BE2C (cell line): ENCODE data around the gene GCC1.

Source experiments
- DNase-seq: peaks from one replicate; pipeline ENCODE4 v3.0.0-alpha.2; 2020
- H3K27me3 ChIP-seq: fragments of 250-450 bp; sonication (Bioruptor Pico); 2 replicates; pipeline ENCODE4 v1.5.1; 2020; ENCODE audit warnings: mild to moderate bottlenecking
- H3K36me3 ChIP-seq: fragments of 250-450 bp; sonication (Bioruptor Pico); 2 replicates; pipeline ENCODE4 v1.5.1; 2020; ENCODE audit warnings: mild to moderate bottlenecking
- H3K4me1 ChIP-seq: fragments of 250-450 bp; sonication (Bioruptor Pico); 2 replicates; pipeline ENCODE4 v1.5.1; 2020
- H3K4me3 ChIP-seq: 2 replicates; pipeline ENCODE4 v1.5.1; 2011; ENCODE audit warnings: low read depth, low read length
- H3K9me3 ChIP-seq: fragments of 250-450 bp; sonication (Bioruptor Pico); 2 replicates; pipeline ENCODE4 v1.5.1; 2020
- TF ChIP-seq, protein P1 (sequence below): IDR thresholded peaks from 2 replicates; pipeline ENCODE4 v1.5.1; 2012; ENCODE audit warnings: mild to moderate bottlenecking, low read depth, low read length

The GCC1 gene

DNA sequence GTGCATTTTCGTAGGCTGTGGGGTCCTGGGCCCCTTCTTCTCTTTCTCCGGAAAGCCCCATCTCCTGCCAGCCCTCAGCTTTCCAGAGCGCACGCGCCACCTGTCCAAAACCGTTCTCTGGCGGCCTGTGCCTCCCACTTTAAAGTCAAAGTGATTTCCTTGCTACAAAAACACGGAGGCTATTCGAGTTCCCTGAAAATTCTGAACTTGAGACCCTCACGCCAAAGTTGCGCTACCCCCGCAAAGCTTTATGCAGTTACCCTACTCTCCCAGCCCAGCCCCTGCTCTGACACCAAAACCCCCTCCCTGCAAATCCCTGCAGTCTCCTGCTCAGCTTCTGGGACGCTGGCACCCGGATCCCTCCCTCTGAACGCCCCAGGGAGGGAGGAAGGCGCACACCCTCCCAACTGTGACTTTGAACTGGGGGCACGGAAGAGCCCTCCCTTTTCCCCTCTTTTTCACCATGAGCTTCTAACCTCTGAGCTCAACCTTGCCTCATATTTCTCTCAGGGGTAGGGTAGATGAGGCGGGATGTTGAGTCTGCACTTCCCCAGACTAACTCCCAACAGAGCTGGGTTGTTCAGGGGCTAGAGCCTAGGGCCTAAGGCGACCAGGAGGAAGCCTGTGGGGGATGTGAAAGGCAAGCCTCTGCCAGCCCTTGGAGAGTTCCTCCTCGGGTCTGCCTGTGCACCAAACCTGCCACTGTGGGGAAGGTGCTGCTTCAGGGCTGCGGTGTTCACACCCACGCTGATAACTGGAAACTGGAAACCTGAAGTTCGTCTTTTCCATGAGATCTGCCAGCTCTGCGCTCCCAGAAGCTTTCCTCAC is 35.2 kb upstream of the GCC1 start:
- Histone ChIP-seq H3K27me3 (peaks cover 76% of the 10 kb centered on the region), H3K9me3 (no peaks in the 10 kb centered on the region), H3K36me3 (no peaks in the 10 kb centered on the region), H3K4me1 (no peaks in the 10 kb centered on the region), H3K4me3 (no peak overlapping the region)
- DNase-seq: no peak
- TF ChIP-seq, protein P1, sequence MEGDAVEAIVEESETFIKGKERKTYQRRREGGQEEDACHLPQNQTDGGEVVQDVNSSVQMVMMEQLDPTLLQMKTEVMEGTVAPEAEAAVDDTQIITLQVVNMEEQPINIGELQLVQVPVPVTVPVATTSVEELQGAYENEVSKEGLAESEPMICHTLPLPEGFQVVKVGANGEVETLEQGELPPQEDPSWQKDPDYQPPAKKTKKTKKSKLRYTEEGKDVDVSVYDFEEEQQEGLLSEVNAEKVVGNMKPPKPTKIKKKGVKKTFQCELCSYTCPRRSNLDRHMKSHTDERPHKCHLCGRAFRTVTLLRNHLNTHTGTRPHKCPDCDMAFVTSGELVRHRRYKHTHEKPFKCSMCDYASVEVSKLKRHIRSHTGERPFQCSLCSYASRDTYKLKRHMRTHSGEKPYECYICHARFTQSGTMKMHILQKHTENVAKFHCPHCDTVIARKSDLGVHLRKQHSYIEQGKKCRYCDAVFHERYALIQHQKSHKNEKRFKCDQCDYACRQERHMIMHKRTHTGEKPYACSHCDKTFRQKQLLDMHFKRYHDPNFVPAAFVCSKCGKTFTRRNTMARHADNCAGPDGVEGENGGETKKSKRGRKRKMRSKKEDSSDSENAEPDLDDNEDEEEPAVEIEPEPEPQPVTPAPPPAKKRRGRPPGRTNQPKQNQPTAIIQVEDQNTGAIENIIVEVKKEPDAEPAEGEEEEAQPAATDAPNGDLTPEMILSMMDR: no peak

- TF ChIP-seq, protein P1: no peak
- Histone ChIP-seq H3K4me3 (no peak overlapping the region), H3K9me3 (no peaks in the 10 kb centered on the region), H3K4me1 (no peaks in the 10 kb centered on the region), H3K36me3 (no peaks in the 10 kb centered on the region), H3K27me3 (peaks cover 80% of the 10 kb centered on the region)
- DNase-seq: no peak
These were observed 34.4 kb upstream of the GCC1 start for GRCh38 chr7:127619681-127620405.

- Histone ChIP-seq H3K27me3 (peaks cover 76% of the 10 kb centered on the region), H3K9me3 (no peaks in the 10 kb centered on the region), H3K4me1 (no peaks in the 10 kb centered on the region), H3K36me3 (no peaks in the 10 kb centered on the region), H3K4me3 (no peak overlapping the region)
- TF ChIP-seq, protein P1: no peak
- DNase-seq: no peak
These were observed 33.4 kb upstream of the GCC1 start for GRCh38 chr7:127618775-127619174.

- H3K27me3 ChIP-seq: peaks cover 69% of the 10 kb centered on the region
- H3K4me1 ChIP-seq: no peaks in the 10 kb centered on the region
These were observed 32.6 kb upstream of the GCC1 start, which contains the start of gene PAX4 for GRCh38 chr7:127618042-127618441. Gene PAX4 (minus strand): TSS chr7:127618142. CDS start chr7:127615928, 2,214 bp downstream.

DNA sequence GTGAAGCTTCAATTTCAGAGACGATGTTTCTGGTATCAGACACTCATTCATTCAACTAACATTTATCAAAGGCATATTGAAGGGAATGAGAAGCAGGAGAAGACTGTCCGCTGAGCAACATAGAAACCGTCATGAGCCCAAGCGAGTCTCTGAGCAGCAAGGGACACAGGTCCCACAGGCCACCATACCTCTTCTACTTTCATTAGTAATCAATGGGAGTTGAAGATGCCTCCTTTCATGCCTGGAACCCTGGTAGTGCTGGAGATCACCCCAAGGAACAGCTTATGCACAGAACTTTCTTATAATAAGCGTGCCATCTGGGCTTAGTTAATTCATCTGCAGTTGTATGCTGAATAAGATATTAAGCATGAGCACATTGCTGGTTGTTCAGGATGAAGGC is 31.3 kb upstream of the GCC1 start:
- TF ChIP-seq, protein P1: no peak
- H3K27me3 ChIP-seq: peaks cover 62% of the 10 kb centered on the region

More at GRCh38 chr7:127618042-127618441, 32.6 kb upstream of the GCC1 start, which contains the start of gene PAX4:
- no peaks in the 10 kb centered on the region for H3K36me3 ChIP-seq
- no peak within 1 kb of the TSS for H3K4me3 ChIP-seq
- H3K9me3 ChIP-seq: no peaks in the 10 kb centered on the region
- no peak for DNase-seq
- TF ChIP-seq, protein P1: no peak

More for the DNA sequence above, 31.3 kb upstream of the GCC1 start:
- Histone ChIP-seq H3K36me3 (no peaks in the 10 kb centered on the region), H3K9me3 (no peaks in the 10 kb centered on the region), H3K4me1 (no peaks in the 10 kb centered on the region), H3K4me3 (no peak overlapping the region)
- DNase-seq: no peak
